DND-41 (cell line): ENCODE measurements around the gene TMEM259.

Source experiments
- EZH2 ChIP-seq: IDR thresholded peaks from 3 replicates; pipeline ENCODE4 v1.6.1; 2012; ENCODE audit warnings: borderline replicate concordance, low read depth, mild to moderate bottlenecking, moderate library complexity, low read length, inconsistent platforms; ENCODE audit not compliant: severe bottlenecking
- TF ChIP-seq, protein P1 (sequence below): IDR thresholded peaks from 2 replicates; pipeline ENCODE4 v1.5.1; 2012; ENCODE audit warnings: borderline replicate concordance, low read length, moderate library complexity, mild to moderate bottlenecking; ENCODE audit not compliant: poor library complexity, severe bottlenecking; ENCODE audit errors: extremely low read depth

DNA sequence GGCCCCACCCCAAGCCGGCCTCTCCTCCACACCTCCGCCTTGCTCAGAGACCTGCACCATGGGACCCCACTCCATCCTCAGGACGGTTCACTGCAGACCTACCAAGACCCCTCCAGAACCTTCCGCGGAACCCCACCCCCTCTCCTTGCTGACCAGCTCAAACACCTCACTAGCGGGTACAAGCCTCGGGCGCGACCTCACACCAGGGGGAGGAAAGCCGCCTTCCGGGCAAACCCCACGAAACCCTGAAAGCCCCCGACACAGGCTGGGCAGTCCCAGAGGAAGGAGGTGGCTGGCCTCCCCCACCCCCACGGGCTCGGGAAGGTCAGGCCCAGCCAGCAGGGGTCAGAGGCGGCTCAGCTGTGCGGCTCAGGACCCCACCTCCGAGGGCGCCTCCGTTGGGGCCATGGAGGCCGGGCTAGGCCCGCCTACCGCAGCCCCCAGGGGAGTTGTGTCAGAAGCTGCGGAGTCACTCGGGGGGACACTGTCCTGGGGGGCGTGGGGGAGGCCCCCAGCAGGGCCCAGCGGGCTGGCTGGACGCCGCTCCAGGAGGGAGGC is 10.9 kb downstream of the TMEM259 start:
- TF ChIP-seq, protein P1, sequence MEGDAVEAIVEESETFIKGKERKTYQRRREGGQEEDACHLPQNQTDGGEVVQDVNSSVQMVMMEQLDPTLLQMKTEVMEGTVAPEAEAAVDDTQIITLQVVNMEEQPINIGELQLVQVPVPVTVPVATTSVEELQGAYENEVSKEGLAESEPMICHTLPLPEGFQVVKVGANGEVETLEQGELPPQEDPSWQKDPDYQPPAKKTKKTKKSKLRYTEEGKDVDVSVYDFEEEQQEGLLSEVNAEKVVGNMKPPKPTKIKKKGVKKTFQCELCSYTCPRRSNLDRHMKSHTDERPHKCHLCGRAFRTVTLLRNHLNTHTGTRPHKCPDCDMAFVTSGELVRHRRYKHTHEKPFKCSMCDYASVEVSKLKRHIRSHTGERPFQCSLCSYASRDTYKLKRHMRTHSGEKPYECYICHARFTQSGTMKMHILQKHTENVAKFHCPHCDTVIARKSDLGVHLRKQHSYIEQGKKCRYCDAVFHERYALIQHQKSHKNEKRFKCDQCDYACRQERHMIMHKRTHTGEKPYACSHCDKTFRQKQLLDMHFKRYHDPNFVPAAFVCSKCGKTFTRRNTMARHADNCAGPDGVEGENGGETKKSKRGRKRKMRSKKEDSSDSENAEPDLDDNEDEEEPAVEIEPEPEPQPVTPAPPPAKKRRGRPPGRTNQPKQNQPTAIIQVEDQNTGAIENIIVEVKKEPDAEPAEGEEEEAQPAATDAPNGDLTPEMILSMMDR = no peak
- TF ChIP-seq EZH2 = no peak
